PC-9 (cell line): ENCODE measurements around the gene ELK4.

Experiments
- CTCF ChIP-seq: fragments of 200-600 bp; sonication (generic); conservative IDR thresholded peaks from 2 replicates; pipeline ENCODE4 v1.6.1; 2017; ENCODE audit warnings: mixed run types, antibody characterized with exemption, mild to moderate bottlenecking, moderate library complexity
- EZH2 ChIP-seq: fragments of 200-600 bp; sonication (generic); IDR thresholded peaks from 2 replicates; pipeline ENCODE4 v1.8.0; 2017; ENCODE audit warnings: antibody characterized with exemption, low read depth

GRCh38 chr1:205663286-205663936 is 31.6 kb upstream of the ELK4 start:
- no peak for TF ChIP-seq CTCF
- TF ChIP-seq EZH2: no peak
